Measurements from ENCODE around the gene TPP1. TPM values are rescaled to one million over a fixed set of nuclear protein-coding genes. Genes with fewer than 3 reads are reported as not detected.

TPP1 gene
- total RNA-seq, 1 donor from 2014 or later: 207 TPM

DNA sequence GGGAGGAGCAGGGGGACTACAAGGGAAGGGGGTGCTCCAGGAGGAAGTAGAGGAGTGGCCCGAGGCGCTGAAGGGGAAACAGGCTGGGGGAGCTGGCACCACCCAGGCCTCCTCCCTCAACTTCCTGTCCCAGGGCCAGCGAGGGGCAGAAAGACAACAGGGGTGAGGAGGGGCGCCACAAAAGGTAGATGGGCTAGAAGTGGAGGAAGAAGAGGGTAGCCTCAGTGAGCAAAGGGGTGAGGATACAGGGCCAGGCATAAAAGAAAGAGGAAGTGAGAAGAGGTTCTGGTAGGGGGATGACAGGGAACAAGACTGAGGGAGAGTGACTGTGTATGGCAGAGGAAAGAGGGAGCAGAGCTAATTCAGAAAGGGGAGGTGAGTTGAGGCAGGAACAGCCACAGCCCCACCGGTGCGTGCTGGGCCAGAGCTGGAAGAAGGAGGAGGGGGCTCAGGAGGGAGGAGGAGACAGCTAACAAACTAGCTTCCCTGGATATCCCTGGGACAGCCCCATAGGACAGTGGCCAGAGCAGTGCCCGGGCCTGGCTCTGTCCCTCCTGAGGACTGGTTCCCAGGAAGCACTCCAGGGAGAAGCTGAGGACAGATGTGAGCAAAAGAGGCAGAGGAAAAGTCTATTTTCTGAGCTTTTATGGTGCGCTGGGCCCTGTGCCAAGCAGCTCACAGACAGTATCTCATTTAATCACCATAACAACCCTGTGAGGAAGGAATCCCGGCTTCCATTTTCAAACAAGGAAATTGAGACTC is 27.9 kb upstream of the TPP1 start:
- Histone ChIP-seq H3K9me3 (no peaks in the 10 kb centered on the region), H3K36me3 (no peaks in the 10 kb centered on the region), H3K4me3 (no peak overlapping the region), H3K4me1 (peaks cover 24% of the 10 kb centered on the region), H3K27ac (peak overlapping the region; percentile 66), H3K27me3 (no peaks in the 10 kb centered on the region)
- TF ChIP-seq, protein P1, sequence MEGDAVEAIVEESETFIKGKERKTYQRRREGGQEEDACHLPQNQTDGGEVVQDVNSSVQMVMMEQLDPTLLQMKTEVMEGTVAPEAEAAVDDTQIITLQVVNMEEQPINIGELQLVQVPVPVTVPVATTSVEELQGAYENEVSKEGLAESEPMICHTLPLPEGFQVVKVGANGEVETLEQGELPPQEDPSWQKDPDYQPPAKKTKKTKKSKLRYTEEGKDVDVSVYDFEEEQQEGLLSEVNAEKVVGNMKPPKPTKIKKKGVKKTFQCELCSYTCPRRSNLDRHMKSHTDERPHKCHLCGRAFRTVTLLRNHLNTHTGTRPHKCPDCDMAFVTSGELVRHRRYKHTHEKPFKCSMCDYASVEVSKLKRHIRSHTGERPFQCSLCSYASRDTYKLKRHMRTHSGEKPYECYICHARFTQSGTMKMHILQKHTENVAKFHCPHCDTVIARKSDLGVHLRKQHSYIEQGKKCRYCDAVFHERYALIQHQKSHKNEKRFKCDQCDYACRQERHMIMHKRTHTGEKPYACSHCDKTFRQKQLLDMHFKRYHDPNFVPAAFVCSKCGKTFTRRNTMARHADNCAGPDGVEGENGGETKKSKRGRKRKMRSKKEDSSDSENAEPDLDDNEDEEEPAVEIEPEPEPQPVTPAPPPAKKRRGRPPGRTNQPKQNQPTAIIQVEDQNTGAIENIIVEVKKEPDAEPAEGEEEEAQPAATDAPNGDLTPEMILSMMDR (IDR thresholded peaks at IDR 0.05): no peak
- ATAC-seq (peak; percentile 54), DNase-seq (no peak)
- intact Hi-C loops (cut with DNase I): no loop called here

DNA sequence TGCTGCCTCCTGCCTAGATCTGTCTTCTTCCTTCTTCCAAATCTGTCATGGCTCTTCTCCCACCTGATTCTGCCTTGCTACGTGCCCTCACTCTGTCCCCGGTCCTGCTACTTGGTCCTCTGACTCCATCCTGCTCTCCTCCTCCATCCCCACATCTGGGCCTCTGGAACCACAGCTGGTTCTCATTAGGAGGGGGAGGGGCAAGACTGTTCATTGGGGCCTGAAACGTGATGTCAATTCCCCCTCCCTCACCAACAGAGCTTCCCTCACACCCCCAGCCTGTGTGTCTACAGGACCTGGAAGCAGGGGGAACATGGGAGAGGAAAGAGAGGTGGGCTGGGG is 27.3 kb upstream of the TPP1 start:
- H3K4me1 ChIP-seq: peaks cover 24% of the 10 kb centered on the region
- no peaks in the 10 kb centered on the region for H3K9me3 ChIP-seq
- DNase-seq: no peak
- peak overlapping the region; percentile 66 for H3K27ac ChIP-seq
- no peaks in the 10 kb centered on the region for H3K36me3 ChIP-seq
- TF ChIP-seq, protein P1 (IDR thresholded peaks at IDR 0.05): no peak
- no peak overlapping the region for H3K4me3 ChIP-seq
- ATAC-seq: no peak
- no peaks in the 10 kb centered on the region for H3K27me3 ChIP-seq
- intact Hi-C loops (cut with DNase I): no loop called here

DNA sequence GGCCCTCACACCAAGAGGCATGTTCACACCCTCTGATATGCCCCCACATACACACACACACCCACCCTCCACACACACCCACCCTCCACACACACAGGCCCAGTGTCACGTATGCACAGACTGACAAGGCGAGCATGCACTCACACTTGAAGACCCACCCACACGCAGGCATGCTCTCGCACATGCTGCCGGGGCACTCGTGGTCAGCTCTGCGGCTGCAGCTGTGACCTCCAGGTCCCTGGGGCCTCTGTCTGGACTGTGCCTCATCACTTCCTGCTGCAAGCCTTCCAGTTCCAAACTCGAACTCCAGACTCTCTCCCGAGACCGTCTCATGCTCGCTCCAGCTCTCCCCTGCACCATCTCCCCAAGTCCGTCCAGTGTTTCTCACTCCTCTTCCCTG is 26.8 kb upstream of the TPP1 start:
- no peaks in the 10 kb centered on the region for H3K9me3 ChIP-seq
- H3K36me3 ChIP-seq: no peaks in the 10 kb centered on the region
- ATAC-seq: peak; percentile 44
- H3K27me3 ChIP-seq: no peaks in the 10 kb centered on the region
- intact Hi-C loops (cut with DNase I): no loop called here
- peak overlapping the region; percentile 47 for H3K27ac ChIP-seq
- H3K4me1 ChIP-seq: peaks cover 24% of the 10 kb centered on the region
- H3K4me3 ChIP-seq: no peak overlapping the region
- TF ChIP-seq, protein P1 (IDR thresholded peaks at IDR 0.05): no peak
- no peak for DNase-seq

DNA sequence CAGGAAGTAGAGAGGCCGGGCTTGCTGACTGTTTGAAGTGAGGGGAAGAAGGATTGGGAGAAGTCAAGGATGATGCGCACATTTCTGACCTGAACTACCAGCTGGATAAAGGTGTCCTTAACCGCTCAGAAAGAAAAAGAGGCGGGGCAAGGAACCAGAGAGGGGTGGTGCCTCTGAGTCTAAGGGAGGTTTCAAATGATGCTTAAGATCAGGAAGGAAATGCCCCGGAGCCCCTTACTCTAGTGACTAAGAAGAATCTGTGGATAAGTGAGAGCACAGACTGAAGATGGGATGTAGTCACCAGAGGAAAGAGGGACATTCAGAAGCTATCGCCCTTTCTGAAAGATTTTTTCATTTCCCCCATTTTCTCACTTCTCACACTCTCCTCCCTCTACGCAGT is 23.7 kb upstream of the TPP1 start:
- intact Hi-C loops (cut with DNase I): no loop called here
- H3K4me1 ChIP-seq: peaks cover 32% of the 10 kb centered on the region
- no peak for DNase-seq
- no peak for ATAC-seq
- no peaks in the 10 kb centered on the region for H3K36me3 ChIP-seq
- no peak overlapping the region for H3K27ac ChIP-seq
- H3K4me3 ChIP-seq: no peak overlapping the region
- TF ChIP-seq, protein P1 (IDR thresholded peaks at IDR 0.05): no peak
- H3K27me3 ChIP-seq: no peaks in the 10 kb centered on the region
- no peaks in the 10 kb centered on the region for H3K9me3 ChIP-seq

DNA sequence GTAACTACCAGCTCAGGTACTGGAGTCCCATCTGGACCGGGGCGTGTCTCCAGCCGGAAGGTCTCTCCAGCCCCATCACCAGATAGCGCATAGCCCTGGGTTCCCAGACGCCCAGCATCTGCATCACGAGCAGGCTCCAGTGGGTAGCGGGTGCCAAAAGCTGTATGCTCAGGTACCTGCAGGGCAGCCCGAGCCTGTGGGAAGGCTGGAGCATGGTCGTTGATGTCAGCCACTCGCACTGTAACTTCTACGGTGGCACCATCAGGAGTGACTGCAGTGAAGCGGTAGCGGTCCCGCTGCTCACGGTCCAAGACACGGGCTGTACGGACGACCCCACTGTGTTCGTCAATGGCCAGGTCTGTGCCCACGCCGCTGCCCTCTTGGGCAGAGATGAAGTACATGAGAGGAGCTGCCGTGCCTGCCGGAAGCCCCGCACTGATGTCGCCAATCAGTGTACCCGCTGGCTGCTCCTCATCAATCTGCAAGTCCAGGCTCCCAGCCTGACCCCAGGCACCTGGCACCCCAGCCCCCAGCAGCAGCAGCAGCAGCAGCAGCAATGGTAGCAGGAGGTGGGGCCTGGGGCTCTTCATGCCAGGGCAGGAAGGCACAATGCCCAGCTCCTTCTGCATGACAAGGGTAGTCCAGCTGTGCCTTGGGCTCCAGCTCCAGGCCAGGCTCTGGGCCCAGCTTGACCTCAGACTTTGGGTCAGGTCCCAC is 21.9 kb upstream of the TPP1 start:
- no peak for ATAC-seq
- Histone ChIP-seq H3K4me1 (peaks cover 32% of the 10 kb centered on the region), H3K27me3 (no peaks in the 10 kb centered on the region), H3K4me3 (no peak overlapping the region), H3K9me3 (no peaks in the 10 kb centered on the region), H3K27ac (no peak overlapping the region), H3K36me3 (no peaks in the 10 kb centered on the region)
- TF ChIP-seq, protein P1 (IDR thresholded peaks at IDR 0.05): no peak
- DNase-seq: no peak
- intact Hi-C loops (cut with DNase I): no loop called here
